Activated T-cell treated with anti-CD3 and anti-CD28 coated beads, Interleukin-2, amount 50 U/mL, for 72 hours (primary cell): Measurements from ENCODE around the gene NOP10. TPM values are rescaled to one million over a fixed set of nuclear protein-coding genes. Genes with fewer than 3 reads are reported as not detected.
"Not testable (repeated sequence)": the region's sequence is repeated elsewhere in the genome, so short reads cannot be mapped to it uniquely, and the experiment has no call there.

Experiments used
- ATAC-seq, 2 donors: fragments of 150-1000 bp; cut with Tn5 transposase; replicated peaks in 1 of 2; 2 replicates each; pipeline ENCODE4 v1.10.0; 2021; ENCODE audit warnings: moderate library complexity in 2 of 2, mild to moderate bottlenecking in 1 of 2
- DNase-seq, 2 donors: peaks; one replicate each; pipeline ENCODE4 v3.0.0; 2021 to 2022; ENCODE audit warnings: mixed read lengths in 1 of 2
- H3K27ac Mint-ChIP-seq: one replicate; pipeline ENCODE4 v1.8.0; 2022; ENCODE audit warnings: mild to moderate bottlenecking, moderate library complexity, mixed read lengths
- H3K27me3 Mint-ChIP-seq: one replicate; pipeline ENCODE4 v1.8.0; 2022; ENCODE audit warnings: low read depth, mixed read lengths
- H3K36me3 Mint-ChIP-seq, 2 donors: one replicate each; pipeline ENCODE4 v1.8.0; 2022; ENCODE audit warnings: mixed read lengths in 2 of 2, mild to moderate bottlenecking in 1 of 2; ENCODE audit not compliant: insufficient read depth in 2 of 2
- H3K4me1 Mint-ChIP-seq: one replicate; pipeline ENCODE4 v1.8.0; 2022; ENCODE audit warnings: low read depth, mixed read lengths
- H3K4me3 Mint-ChIP-seq, 2 donors: one replicate each; pipeline ENCODE4 v1.8.0; 2022; ENCODE audit warnings: mild to moderate bottlenecking in 2 of 2, mixed read lengths in 2 of 2, moderate library complexity in 2 of 2
- H3K9me3 Mint-ChIP-seq, 2 donors: one replicate each; pipeline ENCODE4 v1.8.0; 2022; ENCODE audit warnings: mixed read lengths in 2 of 2
- total RNA-seq, 2 donors: library from RNA; stranded (reverse); gene quantifications; one replicate each; pipeline ENCODE4 v1.2.3, GENCODE V29; 2022

NOP10 gene
- total RNA-seq, 2 donors from 2014 or later = 126 to 158 TPM

- DNase-seq, H3K27me3 Mint-ChIP-seq, ATAC-seq, H3K36me3 Mint-ChIP-seq, H3K4me1 Mint-ChIP-seq, H3K9me3 Mint-ChIP-seq, H3K4me3 Mint-ChIP-seq, H3K27ac Mint-ChIP-seq: not testable (repeated sequence)
Measured at GRCh38 chr15:34352996-34353395, 10.1 kb upstream of the NOP10 start.

GRCh38 chr15:34349769-34350168 lies 6.8 kb upstream of the NOP10 start:
- DNase-seq (no peak), ATAC-seq (no peak)
- Mint-ChIP-seq H3K9me3 (no peaks in the 10 kb centered on the region), H3K36me3 (no peaks in the 10 kb centered on the region), H3K4me3 (no peak overlapping the region), H3K27ac (peak overlapping the region; percentile 61), H3K4me1 (no peaks in the 10 kb centered on the region), H3K27me3 (no peaks in the 10 kb centered on the region)

- Mint-ChIP-seq H3K36me3 (no peaks in the 10 kb centered on the region), H3K4me3 (no peak overlapping the region), H3K4me1 (no peaks in the 10 kb centered on the region), H3K9me3 (no peaks in the 10 kb centered on the region), H3K27ac (no peak overlapping the region), H3K27me3 (no peaks in the 10 kb centered on the region)
- ATAC-seq = no peak
- no peak for DNase-seq
Measured at GRCh38 chr15:34348735-34349300, 5.9 kb upstream of the NOP10 start.

GRCh38 chr15:34347951-34348638 lies 5.2 kb upstream of the NOP10 start:
- ATAC-seq (no peak), DNase-seq (no peak)
- no peaks in the 10 kb centered on the region for H3K9me3 Mint-ChIP-seq
- H3K27ac Mint-ChIP-seq = no peak overlapping the region
- H3K4me3 Mint-ChIP-seq = no peak overlapping the region
- no peaks in the 10 kb centered on the region for H3K27me3 Mint-ChIP-seq
- H3K4me1 Mint-ChIP-seq = no peaks in the 10 kb centered on the region
- H3K36me3 Mint-ChIP-seq = no peaks in the 10 kb centered on the region

- Mint-ChIP-seq H3K36me3 (peaks cover 6 to 20% of the 10 kb centered on the region in 2 donors), H3K27ac (peak overlapping the region; percentile 64), H3K4me1 (peaks cover 31% of the 10 kb centered on the region)
- not testable (repeated sequence) for H3K9me3 Mint-ChIP-seq, ATAC-seq, H3K4me3 Mint-ChIP-seq, DNase-seq, H3K27me3 Mint-ChIP-seq
Measured at GRCh38 chr15:34342213-34342736, 661 bp downstream of the NOP10 start.

GRCh38 chr15:34341381-34342212 lies 1.3 kb downstream of the NOP10 start:
- Mint-ChIP-seq H3K9me3 (no peaks in the 10 kb centered on the region), H3K36me3 (peaks cover 6 to 20% of the 10 kb centered on the region in 2 donors), H3K4me3 (no peak overlapping the region), H3K4me1 (peaks cover 36% of the 10 kb centered on the region), H3K27me3 (no peaks in the 10 kb centered on the region), H3K27ac (peak overlapping the region; percentile 64)
- ATAC-seq = no peak
- DNase-seq = no peak

- Mint-ChIP-seq H3K9me3 (no peaks in the 10 kb centered on the region), H3K4me1 (peaks cover 52% of the 10 kb centered on the region), H3K4me3 (peak overlapping the region; percentile 6 to 43), H3K27me3 (no peaks in the 10 kb centered on the region), H3K36me3 (peaks cover 6 to 20% of the 10 kb centered on the region in 2 donors), H3K27ac (peak overlapping the region; percentile 19)
- DNase-seq (no peak), ATAC-seq (no peak)
Measured at GRCh38 chr15:34339946-34340345, 3.0 kb downstream of the NOP10 start.

GRCh38 chr15:34338347-34338746 lies 4.6 kb downstream of the NOP10 start:
- Mint-ChIP-seq H3K4me1 (peaks cover 67% of the 10 kb centered on the region), H3K27me3 (no peaks in the 10 kb centered on the region), H3K36me3 (peaks cover 6 to 20% of the 10 kb centered on the region in 2 donors), H3K27ac (no peak overlapping the region), H3K4me3 (peak overlapping the region; percentile 75 to 96), H3K9me3 (no peaks in the 10 kb centered on the region)
- ATAC-seq = no peak
- no peak for DNase-seq

GRCh38 chr15:34337557-34338306 lies 5.2 kb downstream of the NOP10 start, which contains the start of gene SLC12A6:
Gene SLC12A6, minus strand, starts transcription at chr15:34337781. Its CDS starts 1,101 bp downstream, at chr15:34336680.
- H3K4me3 Mint-ChIP-seq = peak within 1 kb of the TSS; percentile 94 to 96
- DNase-seq (peak; percentile 93 to 95), ATAC-seq (peak; percentile 81 to 84)
- peaks cover 73% of the 10 kb centered on the region for H3K4me1 Mint-ChIP-seq
- no peaks in the 10 kb centered on the region for H3K9me3 Mint-ChIP-seq
- H3K36me3 Mint-ChIP-seq = peaks cover 6 to 20% of the 10 kb centered on the region in 2 donors
- H3K27ac Mint-ChIP-seq = peak within 1 kb of the TSS; percentile 94
- H3K27me3 Mint-ChIP-seq = no peaks in the 10 kb centered on the region

GRCh38 chr15:34336991-34337556 lies 5.9 kb downstream of the NOP10 start:
- ATAC-seq (peak; percentile 11 to 21), DNase-seq (peak; percentile 27 to 42)
- Mint-ChIP-seq H3K27me3 (no peaks in the 10 kb centered on the region), H3K4me3 (peak overlapping the region; percentile 94 to 96), H3K36me3 (peaks cover 6 to 20% of the 10 kb centered on the region in 2 donors), H3K9me3 (no peaks in the 10 kb centered on the region), H3K27ac (peak overlapping the region; percentile 94), H3K4me1 (peaks cover 78% of the 10 kb centered on the region)

GRCh38 chr15:34336231-34336990 lies 6.5 kb downstream of the NOP10 start:
- H3K4me1 Mint-ChIP-seq = peaks cover 78% of the 10 kb centered on the region
- peaks cover under 1 to 13% of the 10 kb centered on the region in 2 donors for H3K36me3 Mint-ChIP-seq
- H3K9me3 Mint-ChIP-seq = no peaks in the 10 kb centered on the region
- H3K27ac Mint-ChIP-seq = peak overlapping the region; percentile 94
- H3K27me3 Mint-ChIP-seq = no peaks in the 10 kb centered on the region
- no peak for DNase-seq
- ATAC-seq = no peak
- H3K4me3 Mint-ChIP-seq = peak overlapping the region; percentile 94 to 96
